GM21360 (cell line): ENCODE results near the gene FARS2.
"Not testable (repeated sequence)": the region's sequence is repeated elsewhere in the genome, so short reads cannot be mapped to it uniquely, and the experiment has no call there.

Experiments
- ATAC-seq: cut with Tn5 transposase; IDR thresholded peaks from one replicate; pipeline ENCODE4 v1.9.1; 2021; ENCODE audit warnings: mild to moderate bottlenecking, moderate library complexity; ENCODE audit not compliant: unreplicated experiment

FARS2 gene

DNA sequence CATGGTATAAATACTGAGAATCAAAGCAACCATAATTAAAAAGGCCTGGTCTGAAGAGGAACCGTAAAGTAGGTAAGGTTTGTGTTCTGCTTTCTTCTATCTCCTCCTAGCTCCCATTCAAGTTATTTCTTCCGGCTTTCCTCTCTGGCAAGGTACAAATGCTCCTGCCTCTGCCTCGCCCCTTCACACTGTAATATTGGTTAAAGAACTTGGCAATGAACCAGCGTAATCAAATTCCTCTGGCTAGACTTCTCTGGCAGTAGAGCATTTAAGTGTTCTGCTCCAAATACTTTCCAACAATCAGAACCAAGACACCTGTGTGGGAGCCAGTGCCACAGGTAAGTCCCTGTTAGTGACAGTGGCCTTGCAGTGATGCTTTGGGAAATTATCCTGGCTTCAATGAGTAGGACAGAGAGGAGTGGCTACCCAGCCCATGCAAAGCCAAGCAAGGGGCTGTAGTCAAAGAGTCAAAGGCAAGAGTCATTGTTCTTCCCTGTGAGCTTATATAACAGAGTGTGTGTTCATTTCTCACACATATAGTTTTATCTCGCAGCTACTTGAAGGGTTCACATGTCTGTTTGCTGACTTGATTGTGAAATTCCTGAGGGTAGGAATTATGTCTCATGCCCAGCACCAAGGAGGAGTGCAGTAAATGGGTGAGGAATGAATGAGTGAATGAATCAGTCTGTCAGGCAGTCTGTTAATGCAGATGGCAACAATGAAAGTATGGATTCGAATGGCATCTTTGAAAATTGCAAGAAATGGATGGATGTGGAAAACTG lies 416.1 kb downstream of the FARS2 start:
- ATAC-seq, result no peak

DNA sequence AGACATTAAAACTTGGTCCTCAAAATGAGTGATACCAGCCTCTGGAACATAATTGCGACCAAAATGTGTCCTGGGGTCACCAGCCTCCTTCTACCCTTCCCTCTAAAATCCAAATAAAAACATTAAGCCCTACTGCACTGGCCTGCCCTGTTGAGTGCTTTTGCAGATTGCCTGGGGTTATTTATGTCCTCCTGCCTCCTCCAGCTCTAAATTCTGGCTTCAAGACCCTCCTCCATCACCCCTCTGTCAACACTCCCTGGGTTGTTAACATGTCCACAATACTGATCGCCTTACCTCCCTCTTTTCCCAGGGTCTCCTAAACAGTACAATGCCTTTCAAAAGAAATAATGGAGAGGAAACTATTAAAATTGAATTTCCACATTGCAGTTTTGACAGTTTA lies 418.0 kb downstream of the FARS2 start:
- no peak for ATAC-seq

GRCh38 chr6:5679691-5680090 lies 418.4 kb downstream of the FARS2 start:
- no peak for ATAC-seq

DNA sequence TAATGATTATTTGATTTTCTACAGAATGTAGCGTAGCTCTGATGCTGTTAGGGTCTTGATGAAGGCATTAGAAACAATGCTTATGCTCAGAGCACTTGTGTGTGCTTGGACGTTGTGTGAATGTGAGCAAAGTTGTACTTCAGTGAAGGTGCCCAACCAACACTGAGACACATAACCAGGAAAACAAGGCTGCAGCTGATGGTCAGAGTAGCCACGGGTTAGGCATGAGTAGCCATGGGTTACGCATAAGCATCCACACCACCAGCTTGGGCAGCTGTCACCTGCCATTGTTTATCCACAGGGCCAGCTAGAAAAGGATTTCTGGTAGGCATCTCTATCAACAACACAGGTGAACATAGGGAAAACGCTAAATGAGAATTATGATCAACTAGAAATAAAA lies 418.8 kb downstream of the FARS2 start:
- ATAC-seq, result no peak

GRCh38 chr6:5681480-5681879 lies 420.2 kb downstream of the FARS2 start:
- no peak for ATAC-seq

- no peak for ATAC-seq
Observed at GRCh38 chr6:5682530-5682929, 421.2 kb downstream of the FARS2 start.

DNA sequence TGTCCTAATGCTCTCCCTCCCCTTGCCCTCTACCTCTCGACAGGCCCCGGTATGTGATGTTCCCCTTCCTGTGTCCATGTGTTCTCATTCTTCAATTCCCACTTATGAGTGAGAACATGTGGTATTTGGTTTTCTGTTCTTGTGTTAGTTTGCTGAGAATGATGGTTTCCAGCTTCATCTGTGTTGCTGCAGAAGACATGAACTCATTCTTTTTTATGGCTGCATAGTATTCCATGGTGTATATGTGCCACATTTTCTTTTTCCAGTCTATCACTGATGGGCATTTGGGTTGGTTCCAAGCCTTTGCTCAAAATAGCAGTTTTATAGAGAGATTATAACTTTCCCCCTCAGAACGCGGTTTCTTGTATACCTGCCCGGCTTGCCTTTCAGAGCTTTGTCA lies 422.4 kb downstream of the FARS2 start:
- ATAC-seq, result not testable (repeated sequence)

DNA sequence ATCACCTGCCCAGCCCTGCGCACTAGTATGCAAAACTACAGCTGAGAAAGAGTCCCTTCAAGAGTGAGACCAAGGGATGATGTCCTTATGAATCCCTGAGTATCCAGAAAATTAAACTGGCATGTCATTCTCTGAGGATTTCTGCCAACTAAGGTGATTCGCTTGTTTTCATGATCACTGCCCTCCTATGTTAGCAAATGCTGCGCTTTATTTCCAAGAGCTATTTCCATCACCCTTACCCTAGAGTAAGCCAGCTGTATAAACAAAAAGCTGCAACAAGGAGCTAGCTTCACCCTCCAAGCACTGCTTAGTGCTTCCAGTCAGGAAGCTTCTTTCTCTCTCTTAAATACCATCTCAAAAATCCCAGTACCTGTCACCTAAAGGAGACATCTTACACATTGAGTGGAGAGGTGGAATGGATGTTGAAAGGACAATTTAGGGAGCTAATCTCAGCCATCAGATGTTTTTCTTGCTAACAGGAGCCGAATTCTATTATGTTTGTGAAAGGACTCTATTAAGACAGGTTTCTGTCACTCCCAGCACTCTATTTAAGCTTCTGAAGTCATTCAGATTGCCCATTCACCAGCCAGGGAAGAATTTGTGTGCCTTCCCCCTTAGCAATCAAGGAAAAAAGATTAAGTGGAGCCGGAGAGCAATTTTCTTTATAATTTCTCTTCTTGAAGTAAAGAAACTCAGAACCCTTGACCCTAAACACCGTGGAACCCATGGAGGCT lies 423.2 kb downstream of the FARS2 start:
- ATAC-seq, result no peak

- no peak for ATAC-seq
Observed at GRCh38 chr6:5693225-5694145, 432.2 kb downstream of the FARS2 start.

- ATAC-seq, result no peak
Observed at GRCh38 chr6:5695260-5696245, 434.2 kb downstream of the FARS2 start.

DNA sequence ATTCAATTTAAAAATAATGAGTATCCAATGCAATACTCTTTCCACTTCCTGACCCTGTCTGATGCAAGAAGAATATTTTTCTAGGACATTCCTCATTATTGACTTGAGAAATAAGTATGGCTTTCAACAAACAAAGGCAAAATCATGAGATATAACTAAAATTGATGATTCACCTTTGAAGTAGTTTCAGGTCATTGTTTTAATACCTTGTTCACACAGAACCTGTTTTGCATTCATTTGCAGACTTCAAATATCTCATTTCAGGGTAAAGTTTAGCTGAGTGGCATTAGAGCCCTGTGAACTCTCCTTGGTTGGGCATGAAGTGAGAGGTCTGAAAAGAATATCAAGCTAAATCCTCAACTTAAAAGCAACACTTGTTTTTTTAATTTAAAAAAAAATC lies 436.2 kb downstream of the FARS2 start:
- ATAC-seq, result no peak

GRCh38 chr6:5698318-5698717 lies 437.0 kb downstream of the FARS2 start:
- ATAC-seq, result no peak

- not testable (repeated sequence) for ATAC-seq
Observed at GRCh38 chr6:5699064-5699463, 437.8 kb downstream of the FARS2 start.

- ATAC-seq, result no peak
Observed at GRCh38 chr6:5701174-5701573, 439.9 kb downstream of the FARS2 start.

GRCh38 chr6:5704708-5705107 lies 443.4 kb downstream of the FARS2 start:
- no peak for ATAC-seq

GRCh38 chr6:5705252-5705651 lies 443.9 kb downstream of the FARS2 start:
- ATAC-seq, result no peak

- ATAC-seq, result no peak
Observed at GRCh38 chr6:5706124-5707033, 445.1 kb downstream of the FARS2 start.

GRCh38 chr6:5707281-5708045 lies 446.1 kb downstream of the FARS2 start:
- no peak for ATAC-seq
